SK-N-MC (cell line): ENCODE data around the gene SLC30A4.

Source experiments
- EZH2 ChIP-seq: fragments of 200-600 bp; sonication (generic); IDR thresholded peaks from one replicate; pipeline ENCODE4 v1.6.1; 2017; ENCODE audit warnings: antibody characterized with exemption
- POLR2AphosphoS5 ChIP-seq: IDR thresholded peaks from 2 replicates; pipeline ENCODE4 v1.6.1; 2012; ENCODE audit warnings: mild to moderate bottlenecking, low read depth, low read length, borderline replicate concordance

DNA sequence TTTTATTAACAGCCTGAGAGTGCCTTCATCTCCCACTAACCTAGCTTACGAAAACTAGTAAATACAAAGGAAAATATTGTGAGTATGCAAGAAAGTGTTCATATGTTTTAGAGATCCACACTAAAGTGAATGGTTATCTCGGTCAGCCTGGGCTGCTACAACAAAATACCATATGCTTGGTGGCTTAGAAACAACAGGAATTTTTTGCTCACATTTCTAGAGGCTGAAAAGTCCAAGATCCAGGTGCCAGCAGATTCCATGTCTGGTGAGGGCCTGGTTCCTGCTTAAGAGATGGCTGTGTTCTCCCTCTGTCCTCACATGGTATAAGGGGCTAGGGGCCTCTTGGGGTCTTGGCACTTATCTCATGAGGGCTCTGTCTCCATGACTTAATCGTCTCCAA is 20.5 kb upstream of the SLC30A4 start:
- TF ChIP-seq EZH2 (no peak), POLR2AphosphoS5 (no peak)
